Measurements from ENCODE around the gene CD48.
"Not testable (repeated sequence)": the region's sequence is repeated elsewhere in the genome, so short reads cannot be mapped to it uniquely, and the experiment has no call there.

Gene CD48

GRCh38 chr1:160741612-160742348 lies 30.2 kb upstream of the CD48 start:
- DNase-seq = no peak

GRCh38 chr1:160741092-160741501 lies 29.5 kb upstream of the CD48 start:
- DNase-seq = peak; percentile 41

- DNase-seq = no peak
These were observed 28.6 kb upstream of the CD48 start for GRCh38 chr1:160740133-160740688.

- peak; percentile 59 for DNase-seq
These were observed 27.5 kb upstream of the CD48 start, which contains the start of gene SLAMF7 for GRCh38 chr1:160739098-160739511. TSS of gene SLAMF7 (plus strand) at chr1:160739247. CDS start at chr1:160739302, 55 bp downstream.

GRCh38 chr1:160738271-160738670 lies 26.6 kb upstream of the CD48 start:
- DNase-seq = no peak

GRCh38 chr1:160734301-160734700 lies 22.7 kb upstream of the CD48 start:
- DNase-seq = no peak

- no peak for DNase-seq
These were observed 22.3 kb upstream of the CD48 start for GRCh38 chr1:160733898-160734297.

GRCh38 chr1:160731990-160732389 lies 20.4 kb upstream of the CD48 start:
- no peak for DNase-seq

GRCh38 chr1:160731564-160731963 lies 19.9 kb upstream of the CD48 start:
- DNase-seq = not testable (repeated sequence)

- no peak for DNase-seq
These were observed 15.7 kb upstream of the CD48 start for GRCh38 chr1:160727316-160727640.

- peak; percentile 84 for DNase-seq
These were observed 15.1 kb upstream of the CD48 start for GRCh38 chr1:160726498-160727315.

- no peak for DNase-seq
These were observed 14.5 kb upstream of the CD48 start for GRCh38 chr1:160726114-160726497.

GRCh38 chr1:160724465-160725242 lies 13.0 kb upstream of the CD48 start:
- no peak for DNase-seq

GRCh38 chr1:160723332-160723731 lies 11.7 kb upstream of the CD48 start:
- DNase-seq = no peak

GRCh38 chr1:160722726-160723125 lies 11.1 kb upstream of the CD48 start:
- no peak for DNase-seq

GRCh38 chr1:160721473-160721872 lies 9.9 kb upstream of the CD48 start:
- DNase-seq = no peak

GRCh38 chr1:160720356-160721085 lies 8.9 kb upstream of the CD48 start:
- DNase-seq = no peak

- DNase-seq = no peak
These were observed 6.6 kb upstream of the CD48 start for GRCh38 chr1:160718210-160718609.

- no peak for DNase-seq
These were observed 5.7 kb upstream of the CD48 start for GRCh38 chr1:160717306-160717705.

GRCh38 chr1:160716013-160716412 lies 4.4 kb upstream of the CD48 start:
- no peak for DNase-seq

GRCh38 chr1:160714034-160714648 lies 2.5 kb upstream of the CD48 start:
- peak; percentile 37 for DNase-seq

GRCh38 chr1:160713161-160713560 lies 1.5 kb upstream of the CD48 start:
- no peak for DNase-seq

All from CD4-positive, alpha-beta T cell treated with Interleukin-12 subunit alpha and Interleukin-12 subunit beta, for 1 hour (primary cell).